NCI-H1930 (cell line): ENCODE results near the gene TAS2R41.

Experiments
- DNase-seq, 2 experiments: peaks; one replicate each; lab custom pipeline; 2025; lab: John Stamatoyannopoulos, UW

Gene TAS2R41, protein sequence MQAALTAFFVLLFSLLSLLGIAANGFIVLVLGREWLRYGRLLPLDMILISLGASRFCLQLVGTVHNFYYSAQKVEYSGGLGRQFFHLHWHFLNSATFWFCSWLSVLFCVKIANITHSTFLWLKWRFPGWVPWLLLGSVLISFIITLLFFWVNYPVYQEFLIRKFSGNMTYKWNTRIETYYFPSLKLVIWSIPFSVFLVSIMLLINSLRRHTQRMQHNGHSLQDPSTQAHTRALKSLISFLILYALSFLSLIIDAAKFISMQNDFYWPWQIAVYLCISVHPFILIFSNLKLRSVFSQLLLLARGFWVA

DNA sequence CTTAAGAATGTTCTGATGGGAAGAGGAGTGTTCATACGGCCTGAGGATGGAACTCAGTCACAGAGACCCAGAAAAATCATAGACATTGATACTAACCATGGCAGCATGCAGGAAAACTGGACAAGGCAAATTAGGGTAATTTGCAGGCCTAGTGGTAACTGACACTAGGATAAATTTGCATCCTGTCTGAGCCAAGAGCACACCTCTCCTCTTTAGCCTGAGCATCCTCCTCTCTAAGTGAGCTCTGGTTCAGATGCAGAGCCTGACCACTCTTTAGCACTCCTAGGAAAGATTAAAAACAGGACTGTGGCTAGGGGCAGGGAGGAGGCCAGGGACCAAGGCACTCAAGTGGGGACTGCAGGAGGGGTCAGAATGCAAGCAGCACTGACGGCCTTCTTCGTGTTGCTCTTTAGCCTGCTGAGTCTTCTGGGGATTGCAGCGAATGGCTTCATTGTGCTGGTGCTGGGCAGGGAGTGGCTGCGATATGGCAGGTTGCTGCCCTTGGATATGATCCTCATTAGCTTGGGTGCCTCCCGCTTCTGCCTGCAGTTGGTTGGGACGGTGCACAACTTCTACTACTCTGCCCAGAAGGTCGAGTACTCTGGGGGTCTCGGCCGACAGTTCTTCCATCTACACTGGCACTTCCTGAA, at the start of gene TAS2R41:
TAS2R41 (plus strand) TSS at position 373 of the 650 bp plus-strand sequence; CDS start at position 373, 0 bp downstream.
- no peak for DNase-seq

DNA sequence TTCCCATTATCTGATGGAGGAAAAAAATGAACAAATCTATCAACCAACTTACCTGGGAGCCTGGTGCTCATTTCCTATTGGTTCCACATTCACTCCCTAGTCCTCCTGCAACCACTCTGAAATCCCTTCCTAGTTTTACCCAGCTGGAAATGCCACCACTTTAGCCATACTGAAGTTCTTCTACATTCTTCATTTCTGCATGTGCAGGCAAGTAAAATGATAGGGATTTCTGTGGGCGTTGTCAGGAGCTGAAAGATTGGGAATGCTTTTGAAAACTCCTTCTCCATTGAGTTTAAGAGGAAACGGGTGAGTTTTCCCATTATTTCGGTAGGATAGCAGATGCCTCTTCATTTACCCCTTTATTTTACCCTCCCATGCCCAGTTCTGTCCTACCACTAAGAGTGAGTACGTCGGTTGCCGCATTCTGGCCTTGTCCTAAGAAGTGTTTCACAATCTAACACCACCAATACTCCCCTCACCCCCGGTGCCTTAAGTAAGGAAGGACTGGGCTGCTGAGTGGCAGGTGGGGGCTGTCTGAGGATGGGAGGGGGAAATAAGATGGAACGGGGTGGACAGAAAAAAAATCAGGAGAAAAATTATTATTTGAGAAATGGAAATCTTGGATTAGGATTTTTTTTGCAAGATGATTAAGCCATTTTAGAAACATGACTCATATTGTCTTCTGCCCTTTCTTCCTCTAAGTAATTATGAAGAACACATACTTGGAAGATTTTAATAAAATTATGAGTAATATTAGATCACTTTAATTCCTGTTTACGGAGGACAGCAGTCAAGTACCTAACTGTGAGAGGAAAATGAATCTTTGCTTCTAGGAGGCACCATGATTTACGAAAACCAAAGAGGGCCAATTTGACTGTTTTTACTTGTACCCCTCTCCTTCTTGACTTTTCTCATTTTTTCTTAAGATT, 47.6 kb upstream of the TAS2R41 start:
- no peak for DNase-seq

DNA sequence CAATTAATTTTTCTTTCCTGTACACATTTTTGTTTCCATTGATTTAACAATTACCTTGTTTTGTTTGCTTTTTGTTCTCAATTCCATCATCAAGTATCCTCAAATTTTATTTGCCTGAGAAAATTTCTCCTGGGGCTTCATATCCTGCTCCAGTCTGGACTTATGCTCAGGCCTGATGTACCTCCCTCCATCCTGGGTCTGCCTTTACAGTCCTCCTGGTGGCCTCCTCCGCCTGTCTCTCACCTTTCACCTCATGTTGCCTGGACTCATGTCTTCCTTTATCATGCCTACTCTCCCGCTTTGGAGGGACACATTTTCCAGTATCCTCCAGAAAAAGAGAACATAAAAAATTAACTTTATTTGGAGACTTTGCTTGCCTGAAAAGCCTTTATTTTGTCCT, 46.6 kb upstream of the TAS2R41 start:
- no peak for DNase-seq

- DNase-seq = no peak
Measured at GRCh38 chr7:143433759-143434158, 43.9 kb upstream of the TAS2R41 start.

DNA sequence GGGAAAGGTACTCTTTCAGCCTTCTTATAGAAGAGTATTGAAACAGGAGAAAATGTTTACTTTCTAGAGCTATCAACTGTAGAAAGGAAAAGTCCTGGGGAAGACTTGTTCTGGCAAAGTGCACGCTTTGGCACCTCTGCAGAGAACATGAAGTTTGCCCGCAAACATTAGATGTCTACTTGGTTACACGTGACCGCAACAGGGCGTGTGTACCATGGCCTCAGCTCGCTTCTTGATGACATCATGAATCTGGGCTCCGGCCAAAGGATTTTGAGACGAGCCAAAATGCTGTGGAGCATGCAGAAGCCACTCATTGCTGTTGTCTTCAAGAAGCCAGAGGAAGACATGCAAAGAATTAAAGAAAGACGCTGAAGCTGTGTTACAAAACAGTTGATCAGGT, 43.0 kb upstream of the TAS2R41 start:
- DNase-seq = no peak

DNA sequence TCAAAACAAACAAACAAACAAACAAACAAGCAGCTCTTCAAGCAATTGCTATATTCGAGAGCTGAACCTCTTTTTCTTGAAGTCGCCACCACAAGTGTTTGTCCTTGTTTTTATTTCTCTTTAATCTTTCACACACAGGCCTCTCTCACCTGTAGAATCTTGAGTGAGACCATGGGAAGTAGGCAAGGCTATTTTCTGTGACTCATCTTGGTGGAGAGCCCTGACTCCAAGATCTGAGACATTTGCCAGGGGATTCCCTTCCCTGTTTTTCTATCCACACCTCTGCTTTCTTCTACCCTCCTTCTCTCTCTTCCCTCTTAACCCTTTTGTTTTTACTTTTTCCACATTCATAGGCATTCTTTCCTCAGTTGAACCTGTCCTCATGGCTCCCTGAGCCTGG, 42.4 kb upstream of the TAS2R41 start:
- DNase-seq = no peak

GRCh38 chr7:143436325-143436946, 41.2 kb upstream of the TAS2R41 start:
- DNase-seq = no peak

- no peak for DNase-seq
Measured at GRCh38 chr7:143437578-143437977, 40.1 kb upstream of the TAS2R41 start.

GRCh38 chr7:143439866-143440265, 37.8 kb upstream of the TAS2R41 start:
- DNase-seq = no peak

DNA sequence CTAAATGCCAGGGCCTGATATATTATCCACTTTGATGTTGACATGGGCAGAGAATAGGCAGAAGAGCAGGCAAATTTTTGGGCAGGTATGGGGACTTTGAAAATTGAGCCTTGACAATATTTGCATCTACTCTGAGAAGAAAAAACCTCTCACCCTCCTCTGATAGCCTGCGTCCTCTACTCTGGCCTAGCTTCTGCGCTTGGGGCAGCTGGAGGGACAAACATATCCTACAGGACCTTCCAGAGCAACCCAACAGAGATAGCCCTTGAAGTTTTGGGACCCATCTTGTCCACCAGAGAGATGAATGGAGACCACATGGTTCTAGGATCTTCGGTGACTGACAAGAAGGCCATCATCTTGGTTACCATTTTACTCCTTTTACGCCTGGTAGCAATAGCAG, 34.5 kb upstream of the TAS2R41 start, which contains the start of gene TAS2R60:
TAS2R60 (plus strand) TSS at position 301 of the 400 bp plus-strand sequence; CDS start at position 301, 0 bp downstream.
- DNase-seq = no peak

DNA sequence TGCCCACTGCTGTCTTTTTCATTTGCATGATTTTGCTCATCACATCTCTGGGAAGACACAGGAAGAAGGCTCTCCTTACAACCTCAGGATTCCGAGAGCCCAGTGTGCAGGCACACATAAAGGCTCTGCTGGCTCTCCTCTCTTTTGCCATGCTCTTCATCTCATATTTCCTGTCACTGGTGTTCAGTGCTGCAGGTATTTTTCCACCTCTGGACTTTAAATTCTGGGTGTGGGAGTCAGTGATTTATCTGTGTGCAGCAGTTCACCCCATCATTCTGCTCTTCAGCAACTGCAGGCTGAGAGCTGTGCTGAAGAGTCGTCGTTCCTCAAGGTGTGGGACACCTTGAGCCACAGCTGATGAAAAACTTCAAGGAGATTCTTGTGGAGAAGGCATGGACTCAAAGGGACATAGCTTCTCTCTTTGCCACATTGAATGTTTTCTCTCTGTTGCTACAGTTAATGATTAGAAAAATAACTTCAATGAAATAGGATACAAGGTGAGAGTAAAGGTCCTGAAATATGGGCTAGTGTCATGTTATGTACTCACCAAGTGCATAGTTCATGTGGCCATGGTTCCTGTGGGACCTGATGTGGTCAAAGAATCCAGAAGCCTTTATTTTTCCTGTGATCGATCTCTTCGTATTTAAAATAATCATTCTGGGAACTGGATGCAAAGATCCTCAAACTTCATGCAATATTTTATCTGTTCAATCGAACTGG, 33.5 kb upstream of the TAS2R41 start:
- no peak for DNase-seq

GRCh38 chr7:143444785-143445184, 32.9 kb upstream of the TAS2R41 start:
- no peak for DNase-seq

DNA sequence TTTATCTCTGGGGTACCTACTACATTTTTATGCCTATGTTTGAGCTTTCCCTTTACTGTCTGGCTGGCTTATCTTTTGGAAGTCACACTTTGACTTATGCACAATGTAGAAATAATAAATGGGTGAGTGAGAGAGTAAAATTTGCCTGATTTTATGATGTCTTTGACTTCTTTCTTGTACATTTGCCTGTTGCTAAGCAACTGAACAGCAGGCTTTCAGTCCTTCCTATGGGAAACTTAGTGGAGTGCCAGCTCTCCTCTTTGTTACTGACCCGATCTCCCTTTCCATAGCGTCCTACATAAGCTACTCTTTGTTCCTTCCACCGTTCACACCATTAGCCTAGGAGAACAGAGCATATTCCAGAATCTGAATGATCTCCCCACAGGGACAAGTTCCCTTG, 30.2 kb upstream of the TAS2R41 start:
- DNase-seq = no peak

GRCh38 chr7:143448429-143448828, 29.2 kb upstream of the TAS2R41 start:
- DNase-seq = no peak

DNA sequence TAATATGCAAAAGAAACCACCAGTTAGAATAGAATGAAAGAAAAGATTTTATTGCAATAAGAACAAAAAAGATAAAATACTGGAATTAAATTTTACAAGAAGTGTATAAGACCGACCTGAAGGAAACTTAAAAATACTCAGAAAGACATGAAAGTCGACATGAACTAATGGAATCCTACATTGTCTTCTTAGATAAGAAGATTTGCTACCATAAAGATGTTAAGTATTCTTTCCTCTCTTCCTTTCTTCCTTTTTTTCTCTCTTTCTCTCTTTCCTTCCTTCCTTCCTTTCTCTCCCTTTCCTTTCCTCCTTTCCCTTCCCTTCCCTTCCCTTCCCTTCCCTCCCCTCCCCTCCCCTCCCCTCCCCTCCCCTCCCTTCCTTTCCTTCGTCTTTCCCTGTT, 27.9 kb upstream of the TAS2R41 start:
- DNase-seq = no peak

- no peak for DNase-seq
Measured at GRCh38 chr7:143451122-143451521, 26.6 kb upstream of the TAS2R41 start.

- DNase-seq = no peak
Measured at GRCh38 chr7:143451746-143452145, 25.9 kb upstream of the TAS2R41 start.

DNA sequence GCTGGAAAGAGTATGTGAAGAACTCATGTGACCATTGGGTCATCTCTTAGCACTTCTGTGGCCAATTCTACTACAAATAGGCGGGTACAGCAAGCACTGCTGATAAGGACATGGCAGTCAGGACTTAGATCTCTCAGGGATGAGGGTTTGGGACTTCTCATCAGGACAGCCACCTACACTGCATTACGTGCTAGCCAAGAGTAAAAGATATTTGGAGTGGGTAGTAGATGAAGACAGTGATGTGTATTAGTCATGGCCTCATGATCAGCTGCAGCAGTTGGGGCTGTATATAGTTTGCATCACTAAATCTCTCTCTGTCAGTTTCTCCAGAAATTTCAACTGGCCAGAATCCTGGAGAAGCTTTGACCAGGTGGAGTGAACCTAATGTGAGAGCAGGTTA, 25.2 kb upstream of the TAS2R41 start:
- DNase-seq = no peak

DNA sequence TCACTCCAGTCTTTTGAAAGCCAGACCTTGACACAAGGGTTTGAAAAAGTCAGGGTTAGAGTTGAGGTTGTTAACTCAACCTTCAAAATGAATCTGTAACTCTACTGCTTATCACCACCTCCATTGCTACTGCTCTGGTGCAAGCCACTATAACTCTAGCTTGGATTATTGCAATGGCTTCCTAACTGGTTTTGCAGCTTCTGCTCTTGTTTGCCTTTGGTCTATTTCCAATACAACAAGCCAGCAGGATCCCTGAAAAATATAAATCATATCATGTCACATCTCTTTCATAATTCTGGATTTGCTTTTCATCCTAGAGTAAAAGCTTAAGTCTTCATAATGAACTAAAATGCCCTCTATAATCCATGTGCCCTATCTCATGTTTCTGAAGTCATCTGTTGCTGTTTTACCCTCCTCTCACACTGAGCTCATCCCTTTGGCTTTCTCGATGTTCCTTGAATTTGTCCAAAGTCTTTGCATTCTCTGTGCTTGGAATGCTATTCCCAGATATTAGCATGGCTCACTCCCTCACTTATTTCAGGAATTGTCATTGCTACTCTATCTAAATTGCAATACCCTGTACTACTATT, 23.5 kb upstream of the TAS2R41 start:
- no peak for DNase-seq

DNA sequence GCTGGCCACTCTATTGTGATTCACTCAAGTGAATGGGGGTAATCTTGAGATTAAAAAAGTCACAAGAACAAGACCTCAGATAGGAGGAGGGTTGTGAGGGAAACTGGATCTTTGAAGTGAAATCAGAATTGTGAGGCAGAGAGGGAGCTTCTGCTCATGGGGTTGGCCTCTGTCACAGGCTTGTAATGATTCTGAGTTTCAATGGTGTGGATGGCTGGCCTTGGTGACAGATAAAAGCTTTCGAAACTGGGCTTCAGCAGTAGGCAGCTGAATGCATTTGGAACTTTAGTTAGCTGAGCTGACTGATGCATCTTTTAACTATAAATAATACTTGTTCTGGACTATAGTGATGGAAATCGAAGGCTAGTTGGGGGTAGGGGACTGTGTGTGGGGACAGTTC, 22.2 kb upstream of the TAS2R41 start:
- DNase-seq = no peak

- DNase-seq = no peak
Measured at GRCh38 chr7:143455942-143456341, 21.7 kb upstream of the TAS2R41 start.
